Esophagus squamous epithelium (tissue), 4 donors: ENCODE results near the gene DSE.

Source experiments
- POLR2A ChIP-seq, 4 donors: fragments of 450-650 bp; IDR thresholded peaks; one replicate each; pipeline ENCODE4 v1.6.1; 2017; ENCODE audit warnings: antibody characterized with exemption in 4 of 4, mild to moderate bottlenecking in 4 of 4, moderate library complexity in 3 of 4
- TF ChIP-seq, protein P1 (sequence below), 6 experiments: fragments of 450-650 bp in 4 of 6; fragments of 200-600 bp in 2 of 6; sonication (generic) in 2 of 6; IDR thresholded peaks; one replicate each; pipeline ENCODE4 v1.5.1; 2016 to 2019; ENCODE audit warnings: antibody characterized with exemption in 6 of 6, mild to moderate bottlenecking in 4 of 6, moderate library complexity in 4 of 6

DNA sequence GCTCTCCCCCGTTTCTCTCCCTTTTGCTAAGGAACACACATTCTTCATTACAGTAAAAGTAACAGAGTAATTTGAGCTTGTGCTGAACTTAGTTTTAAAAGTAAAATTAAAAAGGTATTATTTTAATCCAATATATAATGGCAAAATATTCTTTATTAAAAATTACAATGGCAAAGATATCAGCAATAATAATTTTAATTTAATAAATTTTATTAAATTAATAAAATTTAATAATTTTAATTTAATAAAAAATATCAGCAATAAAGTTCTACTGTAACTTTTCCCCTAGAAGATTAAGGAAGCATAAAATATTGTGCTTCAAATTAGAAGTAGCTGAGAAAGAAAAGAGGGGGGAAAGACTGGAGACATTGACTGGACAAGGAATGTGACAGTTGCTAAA is 32.5 kb downstream of the DSE start:
- TF ChIP-seq, protein P1, sequence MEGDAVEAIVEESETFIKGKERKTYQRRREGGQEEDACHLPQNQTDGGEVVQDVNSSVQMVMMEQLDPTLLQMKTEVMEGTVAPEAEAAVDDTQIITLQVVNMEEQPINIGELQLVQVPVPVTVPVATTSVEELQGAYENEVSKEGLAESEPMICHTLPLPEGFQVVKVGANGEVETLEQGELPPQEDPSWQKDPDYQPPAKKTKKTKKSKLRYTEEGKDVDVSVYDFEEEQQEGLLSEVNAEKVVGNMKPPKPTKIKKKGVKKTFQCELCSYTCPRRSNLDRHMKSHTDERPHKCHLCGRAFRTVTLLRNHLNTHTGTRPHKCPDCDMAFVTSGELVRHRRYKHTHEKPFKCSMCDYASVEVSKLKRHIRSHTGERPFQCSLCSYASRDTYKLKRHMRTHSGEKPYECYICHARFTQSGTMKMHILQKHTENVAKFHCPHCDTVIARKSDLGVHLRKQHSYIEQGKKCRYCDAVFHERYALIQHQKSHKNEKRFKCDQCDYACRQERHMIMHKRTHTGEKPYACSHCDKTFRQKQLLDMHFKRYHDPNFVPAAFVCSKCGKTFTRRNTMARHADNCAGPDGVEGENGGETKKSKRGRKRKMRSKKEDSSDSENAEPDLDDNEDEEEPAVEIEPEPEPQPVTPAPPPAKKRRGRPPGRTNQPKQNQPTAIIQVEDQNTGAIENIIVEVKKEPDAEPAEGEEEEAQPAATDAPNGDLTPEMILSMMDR (IDR thresholded peaks at IDR 0.05): no peak
- no peak for TF ChIP-seq POLR2A (IDR thresholded peaks at IDR 0.05)
